HepG2 (cell line): ENCODE results near the gene MAP2K5. TPM values are rescaled to one million over a fixed set of nuclear protein-coding genes. Genes with fewer than 3 reads are reported as not detected.

Source experiments
- BRF2 ChIP-seq: sonication (generic); formaldehyde crosslinking; IDR thresholded peaks from 2 replicates; pipeline ENCODE4 v1.8.1; 2022; ENCODE audit warnings: mild to moderate bottlenecking, missing genetic modification reagents
- NBN ChIP-seq: fragments of 450-650 bp; conservative IDR thresholded peaks from 2 replicates; pipeline ENCODE4 v1.6.1; 2017
- PRDM4 ChIP-seq: sonication (generic); formaldehyde crosslinking; IDR thresholded peaks from 2 replicates; pipeline ENCODE4 v1.9.0; 2021; ENCODE audit warnings: missing genetic modification reagents, borderline replicate concordance
- TBX2 ChIP-seq: sonication (generic); formaldehyde crosslinking; IDR thresholded peaks from 2 replicates; pipeline ENCODE4 v1.5.0; 2020; ENCODE audit warnings: missing genetic modification reagents, mild to moderate bottlenecking, borderline replicate concordance
- ZNF318 ChIP-seq: sonication (generic); formaldehyde crosslinking; IDR thresholded peaks from 2 replicates; pipeline ENCODE4 v1.4.0; 2020; ENCODE audit warnings: mild to moderate bottlenecking, missing genetic modification reagents
- polyA plus RNA-seq, 8 experiments: library from polyadenylated mRNA; depleted of rRNA in 3 of 8; stranded (reverse) in 7 of 8; unstranded in 1 of 8; fragments of >200 nt; fragmentation: Illumina TruSeq in 4 of 8; extraction: Trizol in 4 of 8; gene quantifications; 2 replicates each; pipeline versions ENCODE4 v1.2.1 to v1.2.3, GENCODE V29; 2011 to 2016; ENCODE audit warnings: low read depth in 4 of 8, missing spikeins in 1 of 8, mixed read lengths in 1 of 8; ENCODE audit not compliant: insufficient read depth in 1 of 8
- total RNA-seq, 5 experiments: library from RNA; depleted of rRNA; stranded (reverse); fragments of >200 nt; fragmentation: Illumina TruSeq; extraction: Trizol; gene quantifications; 2 replicates each; pipeline ENCODE4 v1.2.3, GENCODE V29; 2016; ENCODE audit warnings: low read depth in 1 of 5
- TF ChIP-seq, protein P1 (sequence below): sonication (generic); formaldehyde crosslinking; conservative IDR thresholded peaks from 2 replicates; pipeline ENCODE4 v1.8.0; 2022; ENCODE audit warnings: missing genetic modification reagents

MAP2K5 gene
- total and polyA plus RNA-seq, 2 of the 13 experiments (the other 11 are each of a cell fraction or from before 2014, with no cell fraction given) = 4.0 to 4.3 TPM

- TF ChIP-seq ZNF318 (CRISPR knock-in tag) (no peak), BRF2 (CRISPR knock-in tag) (no peak), NBN (no peak), TBX2 (no peak), PRDM4 (CRISPR knock-in tag) (no peak)
- TF ChIP-seq, protein P1, sequence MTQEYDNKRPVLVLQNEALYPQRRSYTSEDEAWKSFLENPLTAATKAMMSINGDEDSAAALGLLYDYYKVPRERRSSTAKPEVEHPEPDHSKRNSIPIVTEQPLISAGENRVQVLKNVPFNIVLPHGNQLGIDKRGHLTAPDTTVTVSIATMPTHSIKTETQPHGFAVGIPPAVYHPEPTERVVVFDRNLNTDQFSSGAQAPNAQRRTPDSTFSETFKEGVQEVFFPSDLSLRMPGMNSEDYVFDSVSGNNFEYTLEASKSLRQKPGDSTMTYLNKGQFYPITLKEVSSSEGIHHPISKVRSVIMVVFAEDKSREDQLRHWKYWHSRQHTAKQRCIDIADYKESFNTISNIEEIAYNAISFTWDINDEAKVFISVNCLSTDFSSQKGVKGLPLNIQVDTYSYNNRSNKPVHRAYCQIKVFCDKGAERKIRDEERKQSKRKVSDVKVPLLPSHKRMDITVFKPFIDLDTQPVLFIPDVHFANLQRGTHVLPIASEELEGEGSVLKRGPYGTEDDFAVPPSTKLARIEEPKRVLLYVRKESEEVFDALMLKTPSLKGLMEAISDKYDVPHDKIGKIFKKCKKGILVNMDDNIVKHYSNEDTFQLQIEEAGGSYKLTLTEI (CRISPR knock-in tag) = no peak
Measured at GRCh38 chr15:67504056-67504455, 38.4 kb upstream of the MAP2K5 start (continued).
